ENCODE data around the gene TCF12.

The TCF12 gene

DNA sequence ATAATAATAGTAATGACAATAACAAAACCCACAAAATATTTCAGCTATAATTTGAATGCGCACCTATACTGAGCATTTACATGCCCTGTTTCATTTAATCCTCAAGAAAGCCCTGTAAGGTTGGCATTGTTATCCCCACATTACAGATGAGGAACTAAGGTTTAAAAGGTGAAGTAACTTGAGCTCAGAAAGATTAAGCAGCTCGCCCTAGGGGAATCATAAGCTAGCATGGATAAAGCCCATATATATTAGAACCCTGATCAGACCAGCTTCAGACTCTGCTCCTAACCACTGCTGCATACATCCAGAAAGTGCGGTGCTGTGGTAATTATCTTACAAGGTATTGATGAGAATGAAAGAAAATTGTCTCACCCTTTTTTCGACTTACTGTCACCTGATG lies 316.7 kb downstream of the TCF12 start:
- no peak overlapping the region for H3K4me3 ChIP-seq (ENCODE audit: control insufficient read depth, low read depth, low read length)
- TF ChIP-seq, protein P1, sequence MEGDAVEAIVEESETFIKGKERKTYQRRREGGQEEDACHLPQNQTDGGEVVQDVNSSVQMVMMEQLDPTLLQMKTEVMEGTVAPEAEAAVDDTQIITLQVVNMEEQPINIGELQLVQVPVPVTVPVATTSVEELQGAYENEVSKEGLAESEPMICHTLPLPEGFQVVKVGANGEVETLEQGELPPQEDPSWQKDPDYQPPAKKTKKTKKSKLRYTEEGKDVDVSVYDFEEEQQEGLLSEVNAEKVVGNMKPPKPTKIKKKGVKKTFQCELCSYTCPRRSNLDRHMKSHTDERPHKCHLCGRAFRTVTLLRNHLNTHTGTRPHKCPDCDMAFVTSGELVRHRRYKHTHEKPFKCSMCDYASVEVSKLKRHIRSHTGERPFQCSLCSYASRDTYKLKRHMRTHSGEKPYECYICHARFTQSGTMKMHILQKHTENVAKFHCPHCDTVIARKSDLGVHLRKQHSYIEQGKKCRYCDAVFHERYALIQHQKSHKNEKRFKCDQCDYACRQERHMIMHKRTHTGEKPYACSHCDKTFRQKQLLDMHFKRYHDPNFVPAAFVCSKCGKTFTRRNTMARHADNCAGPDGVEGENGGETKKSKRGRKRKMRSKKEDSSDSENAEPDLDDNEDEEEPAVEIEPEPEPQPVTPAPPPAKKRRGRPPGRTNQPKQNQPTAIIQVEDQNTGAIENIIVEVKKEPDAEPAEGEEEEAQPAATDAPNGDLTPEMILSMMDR (IDR thresholded peaks at IDR 0.05; ENCODE audit: control insufficient read depth, insufficient read depth, low read depth, low read length, missing control alignments), result no peak
- DNase-seq (ENCODE audit: low read depth), result no peak

DNA sequence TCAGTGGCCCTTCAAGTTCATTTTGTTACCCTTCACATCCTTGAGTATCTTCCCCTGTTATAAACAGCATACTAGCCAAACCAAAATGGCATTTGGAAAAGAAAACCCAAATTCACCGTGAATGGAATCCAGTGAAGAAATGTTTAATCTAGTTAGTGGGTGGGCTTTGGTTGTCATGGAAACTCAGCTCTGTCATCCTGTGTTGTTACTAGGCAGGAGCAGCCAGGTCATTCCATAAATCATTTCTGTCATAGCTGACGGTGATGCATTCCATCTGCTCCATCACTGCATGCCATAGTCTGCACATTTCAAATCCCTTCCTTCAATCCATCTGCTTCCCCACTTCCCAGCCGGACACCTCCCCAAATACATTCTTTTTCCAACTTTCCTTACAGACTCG lies 317.4 kb downstream of the TCF12 start:
- DNase-seq (ENCODE audit: low read depth), result no peak
- no peak overlapping the region for H3K4me3 ChIP-seq (ENCODE audit: control insufficient read depth, low read depth, low read length)
- TF ChIP-seq, protein P1 (IDR thresholded peaks at IDR 0.05; ENCODE audit: control insufficient read depth, insufficient read depth, low read depth, low read length, missing control alignments), result no peak

DNA sequence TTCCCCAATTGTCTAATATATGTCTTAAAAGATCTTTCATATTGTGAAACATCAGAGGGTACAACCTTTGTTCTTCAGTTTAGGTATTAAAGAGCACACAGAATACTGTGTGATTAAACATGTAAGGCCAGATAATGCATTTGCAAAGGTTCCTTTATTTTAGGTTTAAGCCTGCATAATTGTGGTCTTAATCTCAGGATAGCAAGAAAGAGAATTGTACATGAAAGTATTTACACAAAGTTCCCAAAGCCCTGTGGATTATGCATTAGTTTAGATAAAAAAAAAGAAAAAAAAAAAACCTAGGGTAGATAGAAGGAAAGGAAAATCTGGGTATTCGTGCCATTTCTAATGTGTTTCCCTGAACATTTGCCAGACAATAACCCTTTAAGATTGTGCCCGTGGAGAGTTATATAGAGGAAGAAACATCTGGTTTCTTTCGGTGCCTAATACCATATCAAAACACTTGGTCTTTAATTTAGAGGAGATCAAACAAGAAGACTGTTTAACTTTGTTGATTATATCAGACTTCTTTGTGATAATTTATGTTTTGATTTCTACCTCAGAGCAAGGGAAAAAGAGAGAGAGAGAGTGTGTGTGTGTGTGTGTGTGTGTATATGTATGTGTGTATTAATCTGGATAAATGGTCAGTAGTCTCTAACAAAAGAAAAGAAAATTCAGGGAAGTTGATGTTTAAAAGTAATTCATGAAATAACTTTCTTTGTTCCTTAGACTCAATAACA lies 318.3 kb downstream of the TCF12 start:
- TF ChIP-seq, protein P1 (IDR thresholded peaks at IDR 0.05; ENCODE audit: control insufficient read depth, insufficient read depth, low read depth, low read length, missing control alignments), result no peak
- no peak overlapping the region for H3K4me3 ChIP-seq (ENCODE audit: control insufficient read depth, low read depth, low read length)
- no peak for DNase-seq (ENCODE audit: low read depth)

DNA sequence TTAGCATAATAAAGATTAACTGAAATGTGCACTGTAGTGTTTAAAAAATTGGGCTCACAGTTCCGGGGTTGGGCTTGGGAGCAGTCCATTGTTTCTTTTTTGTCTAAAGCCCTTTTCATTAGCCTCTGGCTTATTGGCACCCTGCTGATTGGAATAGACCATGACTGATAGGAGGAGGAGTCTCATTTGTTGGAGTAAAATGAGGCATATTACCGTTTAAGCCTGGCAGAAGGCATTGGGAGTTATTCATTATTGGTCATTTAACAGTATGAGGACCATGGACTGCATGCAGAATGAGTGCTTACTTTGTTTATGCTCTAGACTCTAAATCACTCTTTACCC lies 318.8 kb downstream of the TCF12 start:
- DNase-seq (ENCODE audit: low read depth), result no peak

DNA sequence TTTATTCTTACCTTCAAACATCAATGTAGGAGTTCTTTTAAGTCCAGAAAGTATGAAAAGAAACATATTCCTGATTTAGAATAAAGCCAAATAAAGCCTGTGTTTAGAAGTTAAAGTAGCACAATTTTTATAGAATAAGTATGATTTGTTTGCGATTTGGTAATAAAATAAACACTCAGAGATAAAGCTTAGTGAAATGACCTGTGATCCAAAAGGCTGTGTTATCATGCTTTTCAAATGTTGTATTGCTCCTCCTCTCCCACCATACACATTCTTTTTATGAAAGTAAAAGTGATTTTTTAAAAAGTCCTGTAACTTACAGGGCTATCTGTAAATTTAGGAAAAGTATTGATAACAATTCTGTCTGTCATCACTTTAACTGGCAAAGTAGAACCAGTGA lies 319.2 kb downstream of the TCF12 start:
- H3K4me3 ChIP-seq (ENCODE audit: control insufficient read depth, low read depth, low read length), result no peak overlapping the region
- no peak for DNase-seq (ENCODE audit: low read depth)
- TF ChIP-seq, protein P1 (IDR thresholded peaks at IDR 0.05; ENCODE audit: control insufficient read depth, insufficient read depth, low read depth, low read length, missing control alignments), result no peak

More for the DNA sequence above, 318.8 kb downstream of the TCF12 start:
- TF ChIP-seq, protein P1 (IDR thresholded peaks at IDR 0.05; ENCODE audit: control insufficient read depth, insufficient read depth, low read depth, low read length, missing control alignments), result no peak
- no peak overlapping the region for H3K4me3 ChIP-seq (ENCODE audit: control insufficient read depth, low read depth, low read length)

DNA sequence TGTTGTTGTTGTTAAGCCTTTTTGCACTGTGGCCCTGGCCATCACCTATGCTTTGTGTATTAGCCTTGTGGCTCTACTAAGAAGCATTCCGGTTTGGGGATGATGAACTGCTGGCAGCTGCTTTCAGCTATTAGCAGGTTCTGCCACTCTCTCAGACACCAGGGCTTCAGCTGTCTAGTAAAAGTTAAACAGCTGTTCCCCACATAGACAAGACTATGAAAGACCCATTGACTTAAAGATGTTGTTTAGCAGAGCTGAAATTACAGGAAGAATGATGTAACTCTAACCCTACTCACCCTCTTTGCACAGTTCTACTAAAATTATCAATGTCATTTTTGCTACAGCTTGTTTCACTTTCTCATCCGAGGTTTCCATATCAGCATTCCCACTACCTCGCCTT lies 326.7 kb downstream of the TCF12 start:
- TF ChIP-seq, protein P1 (IDR thresholded peaks at IDR 0.05; ENCODE audit: control insufficient read depth, insufficient read depth, low read depth, low read length, missing control alignments), result no peak
- DNase-seq (ENCODE audit: low read depth), result no peak
- no peak overlapping the region for H3K4me3 ChIP-seq (ENCODE audit: control insufficient read depth, low read depth, low read length)

All from AG09309 (cell line).